GM19463 (cell line): ENCODE data around the gene C2orf68.
"Not testable (repeated sequence)": the region's sequence is repeated elsewhere in the genome, so short reads cannot be mapped to it uniquely, and the experiment has no call there.

Source experiments
- ATAC-seq: cut with Tn5 transposase; IDR thresholded peaks from one replicate; pipeline ENCODE4 v1.9.1; 2021; ENCODE audit warnings: mild to moderate bottlenecking, moderate library complexity; ENCODE audit not compliant: unreplicated experiment

The C2orf68 gene

DNA sequence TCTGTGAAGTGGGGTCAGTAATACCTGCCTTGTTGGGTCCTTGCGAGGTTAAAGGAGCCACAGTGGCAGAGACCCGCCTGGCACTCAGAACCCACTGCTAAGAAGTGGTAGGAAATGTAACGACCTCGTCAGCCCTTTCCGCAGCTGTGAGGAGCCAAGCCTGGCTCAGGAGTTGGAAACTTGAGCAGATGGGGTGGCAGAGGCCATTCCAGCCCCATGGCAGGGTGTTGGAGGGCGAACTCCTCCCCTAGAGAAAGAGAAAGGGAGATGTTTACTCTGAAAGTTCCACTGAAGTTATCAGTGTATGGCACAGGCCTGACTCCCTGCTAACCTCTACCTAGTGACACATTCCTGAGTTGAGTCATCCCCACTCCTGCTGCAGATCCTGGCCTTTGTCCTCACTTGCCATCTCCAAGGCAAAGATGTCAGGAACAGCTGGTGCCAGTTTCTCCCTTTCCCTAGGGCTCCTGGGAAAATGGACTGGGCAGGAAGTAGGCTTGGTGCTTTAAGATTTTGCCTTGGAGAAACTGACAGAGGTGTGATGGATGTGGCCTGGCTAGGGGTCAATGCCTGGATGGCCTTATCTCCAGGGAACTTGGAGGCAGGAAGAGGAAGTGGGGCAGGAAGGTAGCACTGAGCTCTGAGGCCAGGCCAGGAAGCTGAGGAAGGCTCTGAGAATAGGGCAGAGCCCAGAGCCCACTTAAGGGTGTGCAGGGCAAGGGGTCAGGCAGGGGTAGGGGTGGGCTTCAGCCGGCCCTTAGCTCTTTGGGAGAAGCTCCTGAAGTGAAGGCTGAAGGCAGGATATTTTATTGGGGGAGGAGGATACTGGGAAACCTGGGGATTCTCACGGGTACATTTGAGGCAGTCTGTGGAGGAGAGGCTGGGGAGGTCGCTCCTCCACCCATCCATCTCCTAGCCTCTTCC is 26.7 kb downstream of the C2orf68 start:
- ATAC-seq = peak; percentile 39

DNA sequence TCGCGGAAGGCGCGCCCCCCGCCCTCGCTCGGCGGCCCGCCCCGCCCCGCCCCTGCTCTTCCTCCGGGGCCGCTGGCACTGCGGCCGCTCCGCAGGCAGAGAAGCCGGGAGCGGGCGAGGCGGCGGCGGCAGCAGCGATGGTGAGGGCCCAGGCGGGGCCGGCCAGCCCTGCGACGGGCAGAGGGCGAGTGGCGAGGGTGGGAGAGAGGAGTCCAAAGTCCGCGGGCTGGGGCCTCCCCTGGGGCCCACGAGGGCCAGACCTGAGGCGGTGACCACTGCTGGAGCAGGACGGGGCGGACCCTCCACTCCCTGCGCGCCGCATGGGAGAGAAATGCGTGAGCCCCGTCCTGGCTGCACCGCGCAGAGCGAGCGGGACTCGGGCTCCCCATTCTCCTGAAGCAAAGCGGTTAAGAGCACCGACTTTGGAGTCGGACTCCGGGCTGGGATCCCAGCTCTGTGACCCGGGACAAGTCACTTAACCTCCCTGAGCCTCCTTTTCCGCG is 27.5 kb downstream of the C2orf68 start, which contains the start of gene VAMP5:
TSS of gene VAMP5 (plus strand) at position 78 of the 503 bp plus-strand sequence. CDS start at position 138, 60 bp downstream.
- peak; percentile 28 for ATAC-seq

DNA sequence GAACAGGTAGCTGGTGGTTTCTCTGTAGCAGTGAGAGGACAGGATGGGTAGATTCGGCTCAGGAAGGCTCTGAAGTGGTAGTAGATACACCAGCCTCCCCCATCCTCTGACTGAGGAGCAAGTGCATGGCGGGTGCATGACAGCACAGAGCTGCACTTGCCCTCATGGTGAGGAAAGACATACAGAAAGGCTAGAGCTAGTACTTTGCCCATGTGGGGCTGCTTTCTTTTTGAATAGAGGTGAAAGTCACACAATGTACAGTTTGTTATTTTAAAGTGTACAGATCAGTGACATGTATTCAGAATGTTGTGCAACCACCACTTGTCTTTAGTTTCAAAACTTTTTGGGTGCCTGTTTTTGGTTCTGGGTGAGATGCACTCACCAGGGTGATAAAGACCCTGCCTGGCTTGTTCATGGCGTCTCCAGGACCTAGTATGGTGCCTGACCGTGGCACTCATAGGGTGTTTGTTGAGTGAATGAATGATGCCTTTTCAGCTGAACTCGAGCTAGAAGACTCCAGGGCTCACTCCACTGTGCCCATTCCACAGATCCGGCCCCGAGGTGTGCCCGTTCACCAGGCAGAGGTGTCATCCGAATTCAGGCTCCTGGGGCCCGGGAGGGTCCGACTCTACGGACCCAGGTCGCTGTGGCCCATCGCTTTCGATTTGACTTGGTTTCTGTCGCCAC is 28.1 kb downstream of the C2orf68 start:
- ATAC-seq = peak; percentile 62

DNA sequence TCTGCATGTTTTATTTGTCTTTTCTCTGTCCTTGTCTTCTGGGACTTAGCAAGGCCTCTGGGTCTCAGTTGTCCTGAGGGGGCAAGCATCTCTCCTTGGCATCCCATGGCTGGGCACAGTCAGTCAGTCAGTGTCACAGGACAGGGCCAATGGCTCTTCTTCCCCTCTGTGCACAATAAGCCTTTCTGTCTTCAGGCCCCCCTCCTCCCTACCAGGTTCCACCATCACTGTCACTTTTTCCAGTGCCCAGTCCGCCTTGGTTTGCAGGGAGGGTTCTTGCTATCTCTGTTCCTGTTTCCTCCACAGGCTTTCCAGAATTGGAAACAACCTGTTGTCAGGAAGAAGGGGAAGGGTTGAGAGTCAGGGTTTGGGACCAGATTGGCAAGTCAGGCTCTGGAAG is 29.4 kb downstream of the C2orf68 start:
- no peak for ATAC-seq

DNA sequence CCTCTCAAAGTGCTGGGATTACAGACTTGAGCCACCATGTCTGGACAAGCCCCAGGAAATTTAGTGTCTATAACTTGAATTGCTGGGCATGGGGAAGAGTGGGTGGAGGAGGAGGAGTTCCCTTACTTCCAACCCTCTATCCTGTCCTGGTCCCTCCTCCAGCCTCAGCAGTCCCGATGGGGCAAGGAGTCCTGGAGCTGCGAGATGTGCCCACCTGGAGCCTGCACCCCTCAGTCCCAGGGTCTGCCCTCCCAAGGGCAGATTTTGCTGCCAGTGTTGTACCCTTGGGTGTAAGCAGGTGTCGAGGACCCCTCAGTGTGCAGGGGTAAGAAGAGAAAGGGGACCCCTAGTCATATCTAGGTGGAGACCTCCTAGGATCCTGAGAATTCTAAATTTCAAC is 31.7 kb downstream of the C2orf68 start:
- no peak for ATAC-seq

DNA sequence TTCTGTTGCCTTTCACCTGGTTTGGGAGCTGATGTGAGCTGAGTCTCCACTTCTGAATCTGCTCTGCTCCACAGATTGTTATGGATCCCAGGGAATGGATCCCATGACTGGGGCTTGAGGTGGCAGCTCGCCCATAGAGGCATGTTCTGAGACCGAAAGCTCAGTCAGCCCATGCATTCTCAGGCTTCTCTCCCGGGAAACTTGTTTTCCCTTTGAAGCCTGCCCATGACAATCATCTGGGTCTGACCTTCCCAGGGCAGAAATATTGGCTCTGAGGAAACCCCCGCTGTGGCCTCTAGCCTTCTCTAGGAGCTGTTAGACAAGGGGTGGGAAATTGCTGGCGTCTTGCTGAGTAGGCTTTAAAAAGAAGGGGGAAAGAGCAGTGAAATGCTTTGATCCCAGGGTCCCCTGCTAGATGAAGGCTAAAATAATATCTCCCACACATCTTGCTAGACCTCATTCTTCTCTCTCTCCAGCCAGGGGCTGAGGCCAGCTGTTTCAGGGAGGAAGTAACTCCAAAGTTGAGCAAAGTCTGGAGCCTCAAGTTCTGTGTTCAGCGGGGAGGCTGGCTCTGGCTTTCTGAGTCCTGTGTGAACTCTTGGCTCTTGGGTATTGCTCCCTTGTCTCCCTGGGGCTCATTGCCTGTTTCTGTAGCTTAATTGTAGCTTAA is 32.5 kb downstream of the C2orf68 start:
- ATAC-seq = no peak

DNA sequence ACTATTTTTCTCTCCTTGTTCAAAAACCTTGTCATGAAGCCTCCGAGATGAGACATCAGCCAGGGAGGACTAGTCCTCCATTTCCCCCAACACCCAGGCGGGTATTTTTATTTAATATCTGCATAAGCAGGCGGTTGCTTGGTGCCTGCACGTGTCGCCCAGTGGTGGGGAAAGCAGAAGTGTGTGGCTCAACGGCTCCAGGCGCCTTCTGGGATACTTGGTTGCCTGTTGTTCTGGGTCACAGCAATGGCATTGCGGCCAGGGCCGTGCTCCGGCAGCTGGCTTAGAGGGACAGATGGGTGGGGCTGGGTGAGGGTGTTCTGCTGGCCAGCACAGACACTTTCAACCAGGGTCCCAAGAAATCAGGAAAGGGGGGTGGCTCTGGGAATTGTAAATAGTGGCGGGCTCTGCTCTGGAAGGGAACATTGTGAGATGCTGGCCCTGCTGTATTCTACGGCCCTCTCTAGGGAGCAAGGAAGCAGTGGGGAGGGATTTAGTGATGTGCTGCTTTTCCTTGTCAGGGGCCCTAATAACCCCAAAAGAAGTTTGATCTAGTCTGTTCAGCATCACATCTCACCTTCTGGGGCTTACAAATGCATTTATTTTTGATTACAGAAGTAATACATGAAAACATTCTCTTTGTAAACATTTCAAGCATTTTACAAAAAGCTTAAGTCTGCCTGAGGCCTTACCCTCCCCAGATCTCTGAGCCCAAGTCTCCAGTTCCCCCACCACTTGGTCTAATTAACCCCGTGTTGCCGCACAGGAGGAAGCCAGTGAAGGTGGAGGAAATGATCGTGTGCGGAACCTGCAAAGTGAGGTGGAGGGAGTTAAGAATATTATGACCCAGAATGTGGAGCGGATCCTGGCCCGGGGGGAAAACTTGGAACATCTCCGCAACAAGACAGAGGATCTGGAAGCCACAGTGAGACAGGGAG is 33.4 kb downstream of the C2orf68 start:
- peak; percentile 52 for ATAC-seq

DNA sequence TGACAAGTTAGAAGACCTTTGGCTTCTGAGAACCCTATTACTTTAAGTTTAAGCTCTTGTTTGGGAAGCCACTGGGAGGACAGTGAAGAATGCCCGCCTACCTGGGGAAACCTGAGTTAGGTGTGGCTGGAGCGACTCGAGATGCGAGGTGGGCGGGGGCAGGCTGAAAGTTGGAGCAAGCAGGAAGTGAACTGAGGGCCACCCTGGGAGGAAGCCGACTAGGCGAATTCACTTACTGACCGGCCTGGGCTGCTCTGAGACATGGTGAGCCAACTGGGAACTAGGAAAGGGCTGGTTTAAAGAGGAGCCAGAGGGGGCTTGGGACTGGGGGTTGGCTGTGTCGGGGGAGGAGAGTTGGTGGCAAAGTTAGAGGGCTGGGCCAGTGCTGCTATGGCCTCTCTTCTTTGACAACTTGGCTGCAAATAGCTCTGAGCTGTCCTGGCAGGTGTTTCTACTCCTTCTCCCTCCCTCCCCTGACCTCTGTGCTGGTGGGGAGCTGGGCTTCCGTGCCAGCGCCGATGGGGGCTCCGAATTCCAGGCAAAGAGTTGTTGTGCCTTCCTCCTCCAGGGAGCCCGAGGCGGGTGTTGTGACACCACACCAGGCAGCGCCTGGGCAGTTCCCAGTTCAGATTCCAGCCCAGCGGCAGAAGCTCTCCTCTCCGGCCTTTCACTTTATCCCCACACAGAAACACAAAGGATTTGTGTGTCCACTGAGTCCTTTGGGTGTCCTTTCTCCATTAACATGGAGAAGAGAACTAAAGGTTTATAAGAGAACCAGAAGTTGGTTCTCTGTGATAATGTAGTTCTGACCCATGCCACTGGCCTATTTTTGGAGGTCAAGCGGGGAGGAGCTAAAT is 34.3 kb downstream of the C2orf68 start, which contains the start of gene VAMP8:
TSS of gene VAMP8 (plus strand) at position 201 of the 857 bp plus-strand sequence. CDS start at position 262, 61 bp downstream.
- peak; percentile 65 for ATAC-seq

DNA sequence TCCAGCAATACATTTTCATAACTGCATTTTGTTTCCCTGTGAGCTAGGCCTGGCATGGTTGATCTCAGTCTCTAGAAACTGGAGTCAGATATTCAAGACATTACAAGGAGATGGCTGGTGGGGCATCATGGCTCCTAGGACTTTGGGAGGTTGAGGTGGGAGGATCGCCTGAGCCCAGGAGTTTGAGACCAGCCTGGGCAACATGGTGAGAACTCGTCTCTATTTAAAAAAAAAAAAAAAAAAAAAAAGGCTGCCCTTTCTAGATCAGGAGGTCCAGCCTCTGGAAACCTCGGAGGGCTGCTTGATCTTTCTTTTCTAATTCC is 34.8 kb downstream of the C2orf68 start:
- ATAC-seq = no peak

DNA sequence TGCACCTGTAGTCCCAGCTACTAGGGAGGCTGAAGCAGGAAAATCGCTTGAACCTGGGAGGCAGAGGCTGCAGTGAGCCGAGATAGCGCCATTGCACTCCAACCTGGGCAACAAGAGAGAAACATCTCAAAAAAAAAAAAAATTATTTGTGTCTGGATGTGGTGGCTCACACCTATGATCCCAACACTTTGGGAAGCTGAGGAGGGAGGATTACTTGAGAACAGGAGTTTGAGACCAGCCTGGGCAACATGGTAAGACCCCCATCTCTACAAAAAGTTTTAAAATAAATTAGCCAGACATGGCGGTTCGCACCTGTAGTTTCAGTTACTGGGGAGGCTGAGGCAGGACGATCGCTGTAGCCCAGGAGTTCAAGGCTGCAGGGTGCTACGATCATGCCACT is 36.1 kb downstream of the C2orf68 start:
- ATAC-seq = no peak

DNA sequence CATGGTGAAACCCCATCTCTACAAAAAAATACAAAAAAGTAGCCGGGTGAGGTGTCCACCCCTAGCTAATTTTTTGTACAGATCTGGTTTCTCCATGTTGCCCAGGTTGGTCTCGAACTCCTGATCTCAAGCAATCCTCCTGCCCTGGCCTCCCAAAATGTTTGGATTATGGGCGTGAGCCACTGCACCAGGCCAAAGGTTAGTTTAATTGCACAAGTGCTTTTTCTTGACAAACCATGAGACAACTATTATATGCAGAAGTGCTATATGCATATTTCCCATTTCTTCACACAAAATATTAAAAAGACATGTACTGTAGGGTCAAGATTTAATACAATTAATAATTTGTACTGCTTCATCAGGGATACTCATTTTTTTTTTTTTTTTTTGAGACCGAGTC is 45.6 kb downstream of the C2orf68 start:
- no peak for ATAC-seq

DNA sequence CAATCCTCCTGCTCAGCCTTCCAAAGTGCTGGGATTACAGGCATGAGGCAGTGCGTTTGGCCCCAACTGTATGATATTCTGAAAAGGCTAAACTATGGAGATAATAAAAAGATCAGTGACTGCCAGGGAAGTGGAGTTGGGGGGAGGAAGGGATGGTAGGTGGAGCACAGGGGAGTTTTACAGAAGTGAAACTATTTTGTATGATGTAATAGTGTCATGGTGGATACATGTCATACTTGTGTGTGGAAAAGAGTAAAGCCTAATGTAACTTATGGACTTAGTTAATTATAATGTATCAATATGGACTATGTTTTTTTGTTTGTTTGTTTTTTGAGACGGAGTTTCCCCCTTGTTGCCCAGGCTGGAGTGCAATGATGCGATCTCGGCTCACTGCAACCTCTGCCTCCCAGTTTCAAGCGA is 47.7 kb downstream of the C2orf68 start:
- no peak for ATAC-seq

DNA sequence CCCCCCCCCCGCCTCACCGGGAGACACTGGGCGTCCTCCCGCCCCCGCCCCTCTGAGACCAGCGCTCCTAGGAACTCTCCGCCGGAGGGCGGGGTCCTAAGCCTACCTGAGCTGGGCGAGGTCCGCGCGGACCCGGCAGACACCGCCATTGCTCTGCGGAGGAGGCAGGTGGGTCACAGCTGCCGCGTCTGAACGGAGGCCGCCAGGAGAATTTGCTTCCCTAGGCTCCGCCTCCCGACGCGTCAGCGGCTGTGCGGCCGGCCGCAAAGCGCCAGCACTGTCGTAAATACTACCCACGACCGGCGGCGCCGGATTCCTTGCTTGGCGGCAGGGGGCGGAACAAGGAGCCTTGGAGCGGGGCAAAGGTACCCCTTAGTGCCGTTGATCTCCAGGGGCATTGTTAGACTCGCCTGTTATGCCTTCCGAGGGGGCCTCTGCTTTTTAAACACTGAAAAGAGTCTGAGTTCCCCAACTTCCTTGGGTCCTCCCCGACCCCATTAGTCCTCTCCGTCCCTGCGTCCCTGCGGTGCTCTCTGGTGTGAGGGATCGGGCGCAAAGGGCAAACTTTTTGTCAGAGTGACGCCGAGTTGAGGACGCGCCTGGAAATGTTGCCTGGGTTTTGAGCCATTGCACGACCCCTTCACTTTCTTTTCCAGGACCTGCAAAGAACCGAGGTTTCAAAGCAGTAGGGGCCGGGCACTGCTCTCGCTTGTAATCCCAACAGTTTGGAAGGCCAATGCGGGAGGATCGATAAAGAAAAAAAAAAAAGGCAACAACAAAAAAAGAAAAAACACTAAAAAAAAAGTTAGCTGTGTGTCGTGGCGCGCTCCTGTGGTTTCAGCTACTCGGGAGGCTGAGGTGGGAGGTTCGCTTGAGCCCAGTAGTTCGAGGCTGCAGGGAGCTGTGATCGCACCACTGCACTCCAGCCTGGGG is 50.3 kb downstream of the C2orf68 start, which contains the start of gene GGCX:
TSS of gene GGCX (minus strand) at position 214 of the 933 bp plus-strand sequence. CDS start at position 149, 65 bp downstream.
- ATAC-seq = peak; percentile 89

DNA sequence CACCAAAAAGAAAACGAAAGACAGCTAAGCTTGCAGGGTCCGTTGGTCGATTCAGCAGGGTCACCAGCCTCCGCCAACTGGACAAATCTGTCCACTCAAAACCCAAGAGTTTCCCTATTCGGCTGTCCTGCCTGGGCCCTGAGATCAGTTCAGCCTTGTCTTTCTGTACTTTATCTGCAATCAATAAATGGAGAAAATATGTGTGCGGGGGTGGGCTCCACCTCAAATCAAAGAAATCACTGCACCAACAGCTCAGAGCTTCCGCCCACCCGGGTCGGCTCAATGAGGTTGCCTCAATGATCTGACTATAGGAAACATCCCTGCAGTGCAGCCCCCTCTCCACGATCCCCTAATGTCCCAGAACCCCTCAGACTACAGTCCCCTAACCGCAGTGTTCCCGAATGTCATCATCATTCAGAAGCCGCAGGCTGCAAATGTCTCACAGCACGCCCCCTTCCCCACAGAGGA is 51.0 kb downstream of the C2orf68 start:
- ATAC-seq = peak; percentile 14

DNA sequence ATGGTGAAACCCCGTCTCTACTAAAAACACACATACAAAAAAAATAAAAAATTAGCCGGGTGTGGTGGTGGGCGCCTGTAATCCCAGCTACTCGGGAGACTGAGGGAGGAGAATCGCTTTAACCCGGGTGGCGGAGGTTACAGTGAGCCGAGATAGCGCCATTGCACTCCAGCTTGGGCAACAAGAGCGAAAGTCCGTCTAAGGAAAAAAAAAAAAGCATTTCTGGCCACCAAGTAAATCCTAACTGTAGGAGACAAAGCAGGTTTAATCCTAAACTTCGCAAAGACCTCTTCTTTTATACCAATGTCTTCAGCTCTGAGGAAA is 51.5 kb downstream of the C2orf68 start:
- not testable (repeated sequence) for ATAC-seq

DNA sequence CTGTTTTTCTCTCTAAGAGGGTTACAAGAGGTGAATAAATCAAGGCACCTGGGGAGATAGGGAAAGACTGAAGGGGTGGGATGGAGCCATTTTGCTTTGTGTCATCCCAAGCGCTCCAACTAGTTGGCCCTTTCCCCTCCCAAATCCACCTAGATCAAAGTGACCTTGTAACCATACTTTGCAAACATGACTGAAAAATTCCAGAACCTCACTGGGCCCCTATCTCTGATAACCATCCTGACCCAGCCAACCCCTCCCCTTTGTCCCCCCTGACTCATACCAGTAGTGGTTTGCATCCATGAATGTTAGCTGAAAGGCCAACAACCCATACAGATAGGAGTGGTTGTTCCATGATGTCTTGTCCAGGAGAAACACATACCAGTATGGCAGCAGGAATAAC is 53.7 kb downstream of the C2orf68 start:
- no peak for ATAC-seq

DNA sequence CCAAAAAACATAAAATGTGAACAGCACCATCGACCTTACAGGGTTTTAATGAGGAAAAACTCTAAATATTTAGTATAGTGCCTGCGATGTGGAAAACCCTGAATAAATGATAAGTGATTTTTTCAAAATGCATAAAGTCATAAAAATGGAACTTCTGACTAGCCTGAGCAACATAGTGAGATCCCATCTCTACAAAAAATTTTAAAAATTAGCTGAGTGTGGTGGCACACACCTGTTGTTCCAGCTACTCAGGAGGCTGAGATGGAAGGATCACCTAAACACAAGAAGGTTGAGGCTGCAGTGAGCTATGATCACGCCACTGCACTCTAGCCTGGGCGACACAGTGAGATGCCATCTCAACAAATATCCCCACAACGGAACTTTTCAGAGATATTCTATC is 54.7 kb downstream of the C2orf68 start:
- ATAC-seq = no peak
